ENCODE results near the gene PRKCA.

DNA sequence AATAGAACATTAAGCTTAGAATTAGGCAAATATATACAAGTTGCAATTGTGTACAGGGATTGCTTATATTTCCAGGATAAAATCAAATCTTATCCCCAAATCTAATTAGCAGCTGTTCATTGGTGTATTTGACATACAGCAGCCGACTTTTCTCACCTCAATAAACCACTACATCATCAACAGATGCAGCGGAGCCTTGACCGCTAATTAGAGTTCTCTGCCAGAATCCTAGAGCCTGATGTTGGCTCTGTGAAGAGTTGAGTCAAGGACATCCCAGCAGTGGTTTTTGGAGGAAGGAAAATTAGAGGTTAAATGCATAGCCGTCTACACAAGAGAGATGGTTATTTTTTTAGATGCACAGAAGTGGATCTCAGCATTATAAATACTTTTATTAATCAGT lies 310.6 kb downstream of the PRKCA start:
- TF ChIP-seq, protein P1, sequence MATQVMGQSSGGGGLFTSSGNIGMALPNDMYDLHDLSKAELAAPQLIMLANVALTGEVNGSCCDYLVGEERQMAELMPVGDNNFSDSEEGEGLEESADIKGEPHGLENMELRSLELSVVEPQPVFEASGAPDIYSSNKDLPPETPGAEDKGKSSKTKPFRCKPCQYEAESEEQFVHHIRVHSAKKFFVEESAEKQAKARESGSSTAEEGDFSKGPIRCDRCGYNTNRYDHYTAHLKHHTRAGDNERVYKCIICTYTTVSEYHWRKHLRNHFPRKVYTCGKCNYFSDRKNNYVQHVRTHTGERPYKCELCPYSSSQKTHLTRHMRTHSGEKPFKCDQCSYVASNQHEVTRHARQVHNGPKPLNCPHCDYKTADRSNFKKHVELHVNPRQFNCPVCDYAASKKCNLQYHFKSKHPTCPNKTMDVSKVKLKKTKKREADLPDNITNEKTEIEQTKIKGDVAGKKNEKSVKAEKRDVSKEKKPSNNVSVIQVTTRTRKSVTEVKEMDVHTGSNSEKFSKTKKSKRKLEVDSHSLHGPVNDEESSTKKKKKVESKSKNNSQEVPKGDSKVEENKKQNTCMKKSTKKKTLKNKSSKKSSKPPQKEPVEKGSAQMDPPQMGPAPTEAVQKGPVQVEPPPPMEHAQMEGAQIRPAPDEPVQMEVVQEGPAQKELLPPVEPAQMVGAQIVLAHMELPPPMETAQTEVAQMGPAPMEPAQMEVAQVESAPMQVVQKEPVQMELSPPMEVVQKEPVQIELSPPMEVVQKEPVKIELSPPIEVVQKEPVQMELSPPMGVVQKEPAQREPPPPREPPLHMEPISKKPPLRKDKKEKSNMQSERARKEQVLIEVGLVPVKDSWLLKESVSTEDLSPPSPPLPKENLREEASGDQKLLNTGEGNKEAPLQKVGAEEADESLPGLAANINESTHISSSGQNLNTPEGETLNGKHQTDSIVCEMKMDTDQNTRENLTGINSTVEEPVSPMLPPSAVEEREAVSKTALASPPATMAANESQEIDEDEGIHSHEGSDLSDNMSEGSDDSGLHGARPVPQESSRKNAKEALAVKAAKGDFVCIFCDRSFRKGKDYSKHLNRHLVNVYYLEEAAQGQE (IDR thresholded peaks at IDR 0.05; ENCODE audit: insufficient read depth in 1 of 2, low read depth in 2 of 2, low read length in 2 of 2), result no peak
- TF ChIP-seq POLR2AphosphoS5 (IDR thresholded peaks at IDR 0.05; ENCODE audit: low read depth, low read length), result no peak
